Sciatic nerve (tissue), 2 donors: ENCODE data around the gene ZNF219. TPM values are rescaled to one million over a fixed set of nuclear protein-coding genes. Genes with fewer than 3 reads are reported as not detected.

Experiments
- ATAC-seq: fragments of 200-7000 bp; cut with Tn5 transposase; one replicate; pipeline ENCODE4 v1.9.1; 2020; ENCODE audit warnings: mild to moderate bottlenecking, moderate library complexity
- DNase-seq: peaks from one replicate; pipeline ENCODE4 v3.0.0-alpha.2; 2020; ENCODE audit warnings: low spot score
- intact Hi-C: fragments of 100-400 bp; cut with DNase I; formaldehyde crosslinking; loops from one replicate; pipeline ENCODE4 v1.14.2; 2022
- total RNA-seq: library from RNA; stranded (reverse); fragmentation: NEBNext Ultra II Directional; extraction: Animal tissue kit (Norgen Biotek cat#: 25700); gene quantifications from one replicate; pipeline ENCODE4 v1.2.1, GENCODE V29; 2021
- donor health status: DM: no; HTN: no; CAD: no.
- donor health status: DM: no; HTN: no; CAD: no.

ZNF219 gene
- 43.2 TPM for total RNA-seq

DNA sequence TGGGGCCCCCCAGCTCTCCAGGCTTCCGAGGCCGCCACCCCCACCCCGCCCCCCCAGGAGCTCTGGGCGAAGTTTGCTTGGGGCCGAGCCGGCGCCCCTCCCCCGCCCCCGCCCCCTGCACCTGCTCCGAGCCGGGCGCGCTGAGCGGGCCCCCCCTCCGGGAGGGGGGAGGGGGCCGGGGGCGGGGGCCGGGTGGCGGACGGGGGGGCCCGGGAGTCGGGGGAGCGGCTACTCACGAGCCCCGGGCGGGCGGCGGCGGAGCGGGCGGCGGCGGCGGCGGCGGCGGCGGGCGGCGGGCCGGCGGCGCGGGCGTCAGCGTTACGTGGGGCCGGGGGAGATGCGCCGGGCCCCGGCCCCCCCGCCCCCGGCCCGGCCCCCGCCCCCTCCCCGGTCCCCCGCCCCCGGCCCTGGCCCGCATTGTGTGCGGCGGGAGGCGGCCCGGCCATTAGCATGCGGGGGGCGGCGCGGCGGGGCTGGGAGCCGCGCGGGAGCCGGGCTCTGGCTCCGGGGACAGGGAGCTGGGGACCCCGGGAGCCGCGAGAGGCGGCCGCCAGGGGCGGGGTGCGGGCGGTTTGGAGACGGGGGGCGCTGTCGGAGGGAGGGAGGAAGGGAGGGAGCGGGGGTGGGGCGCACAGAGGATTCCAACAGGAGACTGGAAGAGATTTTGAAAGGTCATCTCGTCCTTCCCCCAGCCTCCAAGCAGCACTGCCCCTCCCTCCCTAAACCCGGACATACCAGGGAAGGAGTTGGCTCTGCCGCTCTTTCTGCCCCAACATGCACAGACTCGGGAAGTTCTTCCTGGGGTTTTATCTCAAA lies at the start of gene ZNF219:
Gene ZNF219, minus strand, starts transcription at position 580 of the 816 bp plus-strand sequence. CDS start 5,064 bp downstream, outside the sequence.
- ATAC-seq (peak; percentile 37), DNase-seq (peak; percentile 78)
- intact Hi-C loops: no loop called here

- ATAC-seq: no peak
- intact Hi-C loops: no loop called here
- no peak for DNase-seq
These were observed 47.0 kb upstream of the ZNF219 start for GRCh38 chr14:21145437-21145836.

DNA sequence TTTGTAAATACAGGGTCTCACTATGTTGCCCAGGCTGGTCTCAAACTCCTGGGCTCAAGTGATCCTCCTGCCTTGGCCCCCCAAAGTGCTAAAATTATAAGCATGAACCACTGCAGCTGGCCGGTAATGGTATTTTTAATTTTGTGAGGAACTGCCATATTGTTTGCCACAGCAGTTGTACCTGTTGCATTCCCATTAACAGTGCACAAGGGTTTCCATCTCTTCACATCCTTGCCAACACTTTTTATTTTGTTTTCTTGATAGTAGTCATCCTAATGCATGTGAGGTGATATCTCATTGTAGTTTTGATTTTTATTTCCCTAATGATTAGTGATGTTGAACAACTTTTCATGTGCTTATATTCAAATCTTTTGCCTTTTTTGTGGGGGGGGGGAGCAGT lies 43.9 kb upstream of the ZNF219 start:
- no peak for ATAC-seq
- intact Hi-C loops: no loop called here
- no peak for DNase-seq

- ATAC-seq (no peak), DNase-seq (no peak)
- intact Hi-C loops: no loop called here
These were observed 37.6 kb upstream of the ZNF219 start for GRCh38 chr14:21136024-21136423.

DNA sequence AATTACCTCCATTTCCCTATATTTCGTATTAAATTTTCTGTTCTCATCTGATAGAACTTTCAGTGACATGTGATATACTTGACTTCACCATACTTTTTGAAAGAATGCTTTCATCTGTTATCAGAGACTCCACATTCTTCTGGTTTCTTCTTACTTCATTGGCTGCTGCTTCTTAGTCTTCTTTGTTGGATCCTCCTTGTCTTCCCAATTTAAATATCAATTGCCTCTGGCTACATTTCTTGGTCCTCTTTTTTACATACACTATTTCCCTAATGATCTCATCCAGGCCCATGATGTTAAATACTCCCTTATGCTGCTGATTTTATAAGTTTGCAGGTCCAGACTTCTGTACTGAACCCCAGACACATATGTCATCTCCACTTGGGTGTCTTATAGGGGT lies 35.4 kb upstream of the ZNF219 start:
- no peak for ATAC-seq
- no peak for DNase-seq
- intact Hi-C loops: no loop called here

GRCh38 chr14:21123429-21123828 lies 25.0 kb upstream of the ZNF219 start:
- ATAC-seq (no peak), DNase-seq (no peak)
- intact Hi-C loops: no loop called here

GRCh38 chr14:21121122-21121521 lies 22.7 kb upstream of the ZNF219 start:
- DNase-seq (no peak), ATAC-seq (no peak)
- intact Hi-C loops: no loop called here

DNA sequence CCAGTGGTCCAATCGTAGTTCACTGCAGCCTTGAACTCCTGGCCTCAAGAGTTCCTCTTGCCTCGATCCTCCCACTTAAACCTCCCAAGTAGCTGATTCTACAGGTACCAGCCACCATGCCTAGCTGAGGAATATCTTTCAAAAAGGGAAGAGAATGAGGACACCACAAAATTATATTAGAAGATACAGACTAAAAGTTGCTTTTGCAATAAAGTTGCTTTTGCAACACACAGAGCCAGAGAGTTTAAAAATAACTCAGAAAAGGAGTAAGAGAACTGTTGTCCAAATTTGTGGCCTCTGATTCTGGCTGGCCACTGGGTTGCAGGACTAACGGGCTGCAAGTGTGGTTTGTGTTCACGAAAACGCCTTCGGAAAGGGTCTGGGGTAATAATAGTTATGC lies 22.2 kb upstream of the ZNF219 start:
- intact Hi-C loops: no loop called here
- DNase-seq: no peak
- ATAC-seq: no peak

DNA sequence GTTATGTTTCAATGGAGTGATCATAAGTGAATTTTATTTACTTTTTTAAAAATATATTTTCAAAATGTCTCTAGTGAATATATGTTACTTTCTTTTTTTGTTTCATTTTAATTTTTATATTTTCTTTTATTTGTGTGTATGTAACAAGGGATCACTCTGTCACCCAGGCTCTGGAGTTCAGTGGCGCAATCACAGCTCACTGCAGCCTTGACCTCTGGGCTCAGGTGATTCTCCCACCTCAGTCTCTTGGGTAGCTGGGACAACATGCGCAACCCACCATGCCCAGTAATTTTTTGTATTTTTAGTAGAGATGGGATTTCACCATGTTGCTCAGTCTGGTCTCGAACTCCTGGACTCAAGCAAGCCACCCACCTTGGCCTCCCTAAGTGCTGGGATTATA lies 20.5 kb upstream of the ZNF219 start:
- no peak for DNase-seq
- no peak for ATAC-seq
- intact Hi-C loops: no loop called here

- intact Hi-C loops: no loop called here
- ATAC-seq: no peak
- DNase-seq: no peak
These were observed 14.9 kb upstream of the ZNF219 start for GRCh38 chr14:21113369-21113768.

- no peak for DNase-seq
- intact Hi-C loops: no loop called here
- ATAC-seq: no peak
These were observed 13.8 kb upstream of the ZNF219 start for GRCh38 chr14:21112255-21112654.

GRCh38 chr14:21109377-21110138 lies 11.1 kb upstream of the ZNF219 start:
- intact Hi-C loops: no loop called here
- no peak for ATAC-seq
- no peak for DNase-seq

- ATAC-seq (no peak), DNase-seq (no peak)
- intact Hi-C loops: no loop called here
These were observed 10.3 kb upstream of the ZNF219 start for GRCh38 chr14:21108791-21109190.

DNA sequence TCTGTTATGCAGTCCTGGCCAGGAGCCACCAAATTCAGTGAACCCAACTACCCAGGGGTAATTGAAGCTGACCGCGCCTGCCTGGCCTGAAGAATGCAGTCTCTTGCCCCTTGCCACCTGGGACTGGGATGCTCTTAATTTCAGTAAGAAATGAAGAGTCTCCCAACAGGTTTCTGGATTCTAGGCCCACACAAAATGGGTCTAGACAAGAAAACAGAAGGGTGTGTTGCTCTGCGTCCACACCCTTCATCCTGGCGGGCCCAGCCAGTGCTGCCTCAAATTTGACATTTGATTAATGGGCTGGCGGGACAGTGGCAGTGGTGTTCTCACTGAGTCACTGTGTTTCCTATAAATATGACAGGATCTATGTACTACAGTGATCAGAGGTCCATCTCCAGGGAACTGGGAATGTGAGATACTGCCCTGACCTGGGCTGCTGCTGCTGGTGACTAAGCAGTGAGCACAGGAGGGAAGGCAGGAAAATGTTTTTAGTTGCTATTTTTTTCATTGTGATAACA lies 8.9 kb upstream of the ZNF219 start:
- intact Hi-C loops: no loop called here
- ATAC-seq (no peak), DNase-seq (no peak)

- peak; percentile 88 for DNase-seq
- ATAC-seq: no peak
- intact Hi-C loops: no loop called here
These were observed 8.2 kb upstream of the ZNF219 start for GRCh38 chr14:21106498-21107282.

DNA sequence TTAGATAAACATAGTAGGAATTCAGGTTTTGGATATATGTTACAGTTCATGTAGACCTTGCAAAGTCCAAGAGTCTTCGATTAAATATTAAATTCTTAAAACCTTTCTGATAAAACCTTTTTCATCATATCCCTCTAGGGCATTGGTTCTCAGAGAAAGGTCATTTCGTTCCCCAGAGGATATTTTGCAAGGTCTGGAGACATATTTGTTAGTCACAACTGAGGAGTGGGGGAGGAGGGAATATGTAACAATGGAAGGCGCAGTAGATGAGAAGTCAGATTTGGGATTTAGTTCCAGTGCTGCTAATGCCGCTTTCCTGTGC lies 7.7 kb upstream of the ZNF219 start:
- intact Hi-C loops: no loop called here
- no peak for DNase-seq
- ATAC-seq: no peak

- intact Hi-C loops: no loop called here
- ATAC-seq (no peak), DNase-seq (no peak)
These were observed 6.6 kb upstream of the ZNF219 start for GRCh38 chr14:21105095-21105494.

GRCh38 chr14:21104448-21105060 lies 6.1 kb upstream of the ZNF219 start:
- peak; percentile 83 for ATAC-seq
- intact Hi-C loops: no loop called here
- DNase-seq: peak; percentile 85
